NCI-H748 treated with DMSO at 0.1 percent for 48 hours (cell line): ENCODE data around the gene FLAD1.
A peak's percentile ranks its signal among the peaks of the same experiment; 100 is the strongest.
"Not testable (repeated sequence)": the region's sequence is repeated elsewhere in the genome, so short reads cannot be mapped to it uniquely, and the experiment has no call there.

ENCODE experiments used
- DNase-seq: peaks from one replicate; lab custom pipeline; 2025; lab: John Stamatoyannopoulos, UW

FLAD1 gene

DNA sequence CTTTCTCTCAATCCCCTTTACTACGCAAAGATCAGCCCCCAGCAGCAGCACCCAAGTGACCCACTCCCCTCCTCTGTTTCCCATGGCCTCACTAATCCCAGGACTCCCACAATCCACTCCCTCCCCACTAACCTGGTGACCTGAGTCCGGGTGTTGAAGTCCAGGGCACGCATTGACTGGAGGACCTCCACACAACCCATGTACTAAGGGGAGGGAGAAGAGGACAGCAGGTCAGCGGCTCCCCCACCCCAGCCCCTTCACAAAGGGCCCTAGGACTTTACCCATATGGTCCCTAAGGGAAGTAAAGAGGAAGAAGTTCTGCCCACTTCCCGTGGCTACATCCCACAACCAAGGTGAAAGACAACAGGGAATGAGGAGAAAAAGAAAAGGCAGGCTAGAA is 13.9 kb upstream of the FLAD1 start:
- DNase-seq = no peak

DNA sequence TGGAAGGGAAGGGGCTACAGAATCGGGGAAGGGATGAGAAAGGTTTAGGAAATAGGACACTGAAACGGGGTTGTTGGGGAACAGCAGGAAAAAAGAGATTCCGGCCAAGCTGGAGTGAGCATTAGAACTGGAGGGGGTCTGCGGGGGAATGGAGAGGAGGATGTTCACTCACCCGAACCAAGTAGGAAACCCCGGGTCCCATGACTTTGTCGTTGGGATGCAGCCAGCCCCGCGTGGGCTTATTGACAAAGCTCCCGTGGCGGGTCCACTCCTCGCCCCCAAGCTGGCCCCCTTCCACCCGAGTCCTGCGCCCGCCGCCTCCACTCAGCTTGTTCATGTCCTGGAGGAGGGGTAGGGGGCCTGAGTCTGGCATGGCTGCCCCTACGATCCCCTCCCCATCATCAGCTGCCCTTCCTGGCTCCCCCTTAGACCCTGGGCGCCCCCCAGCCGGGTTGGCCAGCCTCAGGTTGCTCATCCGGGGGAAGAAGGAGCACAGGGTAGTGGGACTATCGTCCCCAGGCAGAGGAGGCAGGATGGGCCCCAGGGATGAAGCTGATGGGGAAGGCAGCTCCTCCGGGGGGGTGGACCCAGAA is 13.2 kb upstream of the FLAD1 start:
- DNase-seq = no peak

DNA sequence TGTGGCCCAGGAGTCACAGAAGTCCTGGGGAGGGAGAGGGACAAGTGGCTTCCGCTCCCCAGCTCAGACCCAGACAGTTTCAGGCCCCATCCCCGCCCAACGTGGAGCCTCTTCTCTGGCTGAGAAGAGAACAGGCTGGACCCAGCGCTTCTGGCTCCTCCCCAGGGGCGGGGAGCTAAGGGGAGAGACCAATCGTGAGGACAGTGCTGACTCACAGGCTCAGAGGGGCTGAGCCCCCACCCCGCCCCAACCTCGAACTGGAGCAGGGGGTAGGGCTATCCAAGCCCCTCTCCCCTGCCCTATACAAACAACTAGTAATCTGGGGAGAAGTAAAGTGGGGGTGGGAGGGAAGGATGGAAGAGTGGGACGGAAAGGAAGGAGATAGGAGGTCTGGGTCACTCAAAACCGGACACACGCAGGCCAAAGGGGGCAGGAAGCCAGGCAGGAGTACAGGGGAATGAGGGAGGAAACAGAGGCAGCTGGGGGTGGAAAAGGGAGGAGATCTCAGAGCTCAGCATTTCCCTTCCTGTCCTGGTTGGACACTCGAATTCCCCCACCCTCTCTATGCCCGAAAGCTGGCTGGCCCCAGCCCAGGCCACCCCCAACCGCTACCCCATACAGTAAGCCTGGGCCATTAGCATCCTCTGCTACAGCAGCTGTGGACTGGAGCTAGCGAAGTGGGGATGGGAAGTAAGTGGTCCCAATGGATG is 12.4 kb upstream of the FLAD1 start, which contains the start of gene SHC1:
SHC1 (minus strand) TSS at position 117 of the 710 bp plus-strand sequence. CDS start 221 bp downstream, outside the sequence.
- no peak for DNase-seq

DNA sequence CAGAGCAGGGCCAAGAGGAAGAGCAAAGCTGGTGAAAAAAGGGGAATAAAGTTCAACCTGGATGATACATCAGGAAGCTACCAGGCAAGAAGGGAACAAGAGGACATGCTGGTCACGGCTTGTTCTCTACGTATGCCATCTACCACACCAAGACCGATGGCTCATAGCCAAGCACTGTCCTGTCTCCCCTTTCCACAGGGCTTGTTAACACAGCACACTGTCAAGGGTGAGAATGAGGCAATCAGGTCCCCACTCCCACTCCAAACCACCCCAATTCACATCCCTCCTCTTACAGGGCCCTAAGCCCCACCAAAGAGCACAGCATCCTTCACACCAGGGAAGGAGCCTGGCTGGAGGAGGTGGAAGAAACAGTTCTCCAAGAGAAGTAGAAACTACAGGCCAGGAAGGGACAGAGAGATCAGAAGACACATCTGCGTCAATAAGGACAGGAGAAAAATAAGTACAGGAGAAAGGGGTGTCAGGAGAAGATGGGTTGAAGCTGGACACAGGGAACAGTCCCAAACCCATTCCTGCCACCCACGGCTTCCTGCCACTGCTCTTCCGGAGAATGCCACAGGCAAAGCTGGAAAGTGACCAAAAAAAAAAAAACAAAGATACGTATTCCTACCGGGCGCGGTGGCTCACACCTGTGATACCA is 11.7 kb upstream of the FLAD1 start:
- no peak for DNase-seq

DNA sequence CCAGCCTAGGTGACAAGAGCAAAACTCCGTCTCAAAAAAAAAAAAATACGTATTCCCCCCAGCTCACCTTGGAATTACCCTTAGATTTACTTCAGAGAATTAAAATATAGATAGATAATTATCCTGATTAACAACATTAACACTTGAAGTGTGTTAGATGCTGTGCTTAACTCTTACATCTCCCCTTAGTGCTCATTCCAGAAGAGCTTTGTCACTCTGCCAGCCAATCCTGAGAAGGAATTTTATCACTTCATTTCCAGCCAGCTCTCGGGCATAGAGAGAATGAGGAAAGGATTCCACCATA is 11.0 kb upstream of the FLAD1 start:
- no peak for DNase-seq

DNA sequence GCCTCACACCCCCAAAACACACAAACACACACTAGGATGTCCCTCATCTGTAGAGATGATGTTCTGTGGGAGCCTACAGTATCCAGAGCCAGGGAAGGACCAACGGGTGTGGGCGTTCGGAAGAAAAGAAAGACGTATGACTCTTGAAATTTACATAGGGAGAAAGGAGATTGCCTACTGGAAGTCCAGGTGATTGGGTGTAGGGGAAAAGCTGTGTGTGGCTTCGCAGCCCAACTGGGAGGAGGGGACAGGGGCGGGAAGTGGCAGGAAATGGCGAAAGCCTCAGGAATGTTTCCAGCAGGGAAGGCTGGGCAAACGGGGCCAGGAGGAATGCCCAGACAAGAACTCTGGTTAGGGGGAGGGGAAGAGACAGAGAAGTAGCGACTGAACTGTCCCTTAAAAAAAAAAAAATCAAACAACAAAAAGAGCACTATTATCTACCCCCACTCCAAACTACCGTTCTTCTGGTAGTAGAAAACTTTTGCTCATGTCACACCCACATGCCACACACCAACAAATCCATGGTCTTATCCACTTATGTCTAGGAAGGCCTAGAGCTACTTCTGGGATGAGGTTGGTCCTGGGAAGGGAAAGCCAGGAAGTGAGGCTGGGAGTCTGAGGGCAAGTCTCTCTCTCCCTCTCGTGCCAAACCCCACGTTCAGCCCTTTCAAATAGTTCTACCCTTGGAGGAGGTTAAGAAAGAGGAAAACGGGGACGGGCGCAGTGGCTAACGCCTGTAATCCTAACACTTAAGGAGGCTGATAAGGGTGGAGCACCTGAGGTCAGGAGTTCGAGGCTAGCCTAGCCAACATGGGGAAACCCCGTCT is 10.4 kb upstream of the FLAD1 start:
- no peak for DNase-seq

DNA sequence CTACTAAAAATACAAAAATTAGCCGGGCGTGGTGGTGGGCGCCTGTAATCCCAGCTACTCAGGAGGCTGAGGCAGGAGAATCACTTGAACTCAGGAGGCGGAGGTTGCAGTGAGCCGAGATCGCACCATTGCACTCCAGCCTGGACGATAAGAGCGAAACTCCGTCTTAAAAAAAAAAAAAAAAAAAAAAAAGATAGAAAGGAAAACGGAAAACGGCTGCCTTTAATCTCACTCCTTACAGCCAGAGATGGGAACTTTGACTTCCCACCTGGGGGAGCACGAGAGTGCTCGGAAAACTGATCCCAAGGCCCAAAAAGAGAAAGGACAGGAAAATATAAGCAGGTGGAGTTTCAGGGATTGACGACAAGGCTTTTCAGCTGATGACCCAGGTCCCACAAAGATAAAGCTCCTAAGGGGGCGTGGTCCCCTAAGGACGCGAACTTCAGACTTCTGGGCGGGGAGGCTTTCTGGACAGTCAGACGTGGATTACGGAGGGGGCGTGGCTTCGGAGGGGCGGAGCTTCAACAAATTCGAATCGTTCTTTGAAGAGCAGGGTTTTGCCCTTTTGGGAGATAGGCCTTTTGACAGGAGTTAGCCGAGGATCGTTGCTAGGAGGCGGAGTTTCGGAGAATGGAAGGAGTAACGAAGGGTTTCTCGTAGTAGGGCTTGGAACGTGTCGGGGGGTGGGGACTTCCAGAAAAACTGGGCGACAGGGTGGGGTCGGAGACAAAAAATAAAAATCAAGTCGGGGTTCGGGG is 9.6 kb upstream of the FLAD1 start:
- peak; percentile 90 for DNase-seq

DNA sequence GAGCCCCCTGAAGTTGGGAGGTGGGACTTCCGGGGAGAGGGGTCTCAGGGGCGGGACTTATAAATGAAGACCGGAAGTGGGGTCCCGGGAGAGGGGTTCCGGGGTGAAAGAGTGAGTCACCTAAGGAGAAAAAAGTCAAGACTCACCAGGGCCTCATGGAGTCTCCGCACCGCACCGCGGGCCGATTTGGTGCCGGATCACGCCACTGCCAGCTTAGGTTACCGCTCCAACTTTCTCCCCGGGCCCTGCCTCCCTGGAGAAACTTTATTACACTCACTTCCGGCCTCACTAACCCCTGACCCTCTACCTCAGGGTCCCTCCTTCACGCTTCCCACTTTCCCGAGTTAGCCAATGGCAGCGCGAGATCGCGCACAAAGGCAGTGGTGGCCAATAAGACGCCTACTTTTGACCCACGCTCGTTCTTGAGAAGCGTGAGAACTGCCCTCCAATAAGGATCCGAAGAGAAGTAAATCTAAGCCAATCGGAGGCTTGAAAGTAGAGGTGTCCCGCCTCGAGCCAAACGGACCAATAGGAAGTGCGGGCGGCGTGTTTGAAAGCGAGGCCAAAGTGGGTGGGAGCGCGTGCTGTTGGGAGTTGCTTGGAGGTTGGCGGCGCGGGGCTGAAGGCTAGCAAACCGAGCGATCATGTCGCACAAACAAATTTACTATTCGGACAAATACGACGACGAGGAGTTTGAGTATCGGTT is 8.9 kb upstream of the FLAD1 start, which contains the start of gene CKS1B:
CKS1B (plus strand) TSS at position 580 of the 706 bp plus-strand sequence; CDS start at position 645, 65 bp downstream.
- DNase-seq = peak; percentile 99

DNA sequence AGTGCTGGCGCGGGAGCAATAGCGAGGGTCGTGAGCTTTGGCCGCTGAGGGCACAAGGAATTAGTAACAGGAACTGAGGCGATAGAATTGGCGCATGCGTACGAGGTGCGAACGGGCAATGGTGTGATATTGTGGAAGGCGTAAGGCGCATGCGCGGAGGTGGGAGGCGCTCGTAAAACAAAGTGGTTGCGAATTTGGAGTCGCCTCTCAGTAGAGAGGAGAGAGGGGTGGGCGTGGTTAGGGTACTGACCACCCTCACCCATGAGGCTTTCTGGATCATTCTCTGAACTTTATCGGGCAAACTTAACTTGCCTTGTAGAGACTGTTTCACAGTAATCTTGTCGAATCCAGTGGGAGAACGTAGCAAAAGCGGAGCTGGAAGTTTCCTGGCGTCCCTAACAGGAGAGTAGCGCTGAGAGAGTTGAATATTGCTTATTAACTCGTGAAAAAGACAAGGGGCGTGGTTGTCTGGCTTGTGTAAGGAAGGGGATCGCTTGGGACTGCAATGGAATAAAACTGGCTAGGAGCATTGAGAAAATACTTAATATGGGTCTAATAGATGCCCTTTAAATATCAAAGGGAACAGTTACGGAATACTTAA is 8.2 kb upstream of the FLAD1 start:
- DNase-seq = peak; percentile 97

DNA sequence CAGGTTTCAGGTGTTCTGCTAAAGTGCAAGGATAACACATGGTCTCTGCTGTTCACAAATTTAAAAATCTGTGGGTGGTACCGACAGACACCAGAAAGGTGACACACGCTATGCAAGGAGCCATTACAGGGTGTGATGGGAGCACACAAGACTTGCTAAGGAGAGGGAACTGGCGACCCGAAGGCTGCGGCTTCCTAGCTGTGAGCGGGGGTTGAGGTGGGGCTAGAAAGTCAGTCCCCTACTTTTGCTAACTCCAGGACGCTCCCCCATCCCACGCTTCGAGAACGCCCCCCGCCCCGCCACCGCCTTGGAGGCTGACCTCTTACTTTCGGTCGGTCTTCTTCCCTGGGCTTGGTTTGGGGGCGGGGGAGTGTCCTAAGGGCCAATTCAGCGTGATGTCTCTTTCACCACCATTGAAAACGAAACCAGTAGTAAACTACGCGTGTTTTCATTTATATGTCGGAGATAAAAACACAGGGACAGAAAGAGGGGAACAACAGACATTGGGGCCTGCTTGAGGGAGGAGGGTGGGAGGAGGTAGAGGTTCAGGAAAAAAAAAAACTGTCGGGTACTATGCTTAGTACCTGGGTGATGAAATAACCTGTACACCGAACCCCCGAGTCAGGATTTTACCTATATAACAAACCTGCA is 7.6 kb upstream of the FLAD1 start:
- DNase-seq = no peak

DNA sequence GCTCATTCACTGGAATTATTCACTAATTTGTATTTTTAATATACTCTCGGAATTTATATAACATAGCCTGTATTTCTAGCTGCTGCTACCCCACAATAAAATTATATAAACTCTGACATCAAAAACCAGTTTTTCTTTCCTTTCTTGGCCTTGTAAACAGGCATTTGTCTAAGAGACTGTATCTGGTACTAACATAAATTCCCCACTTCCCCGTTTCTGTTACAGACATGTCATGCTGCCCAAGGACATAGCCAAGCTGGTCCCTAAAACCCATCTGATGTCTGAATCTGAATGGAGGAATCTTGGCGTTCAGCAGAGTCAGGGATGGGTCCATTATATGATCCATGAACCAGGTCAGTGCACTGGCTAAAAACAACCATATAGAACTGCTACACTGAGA is 5.4 kb upstream of the FLAD1 start:
- not testable (repeated sequence) for DNase-seq

DNA sequence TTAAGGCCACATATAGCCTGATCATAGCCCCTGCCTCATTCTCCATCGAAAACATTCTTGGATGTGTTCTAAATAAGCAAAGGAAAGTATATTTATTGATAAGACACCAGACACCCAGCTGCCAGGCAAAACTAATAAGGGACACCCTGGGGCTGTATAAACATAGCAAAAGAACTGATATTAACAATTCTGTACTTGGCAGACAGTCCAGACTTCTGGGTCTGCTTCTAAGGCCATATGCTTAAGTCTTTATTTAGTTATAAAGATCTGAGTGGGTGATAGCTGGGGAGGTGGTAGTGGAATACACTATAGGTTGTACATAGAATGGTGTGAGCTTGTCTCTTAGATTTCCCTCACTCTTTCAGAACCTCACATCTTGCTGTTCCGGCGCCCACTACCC is 4.8 kb upstream of the FLAD1 start:
- no peak for DNase-seq

DNA sequence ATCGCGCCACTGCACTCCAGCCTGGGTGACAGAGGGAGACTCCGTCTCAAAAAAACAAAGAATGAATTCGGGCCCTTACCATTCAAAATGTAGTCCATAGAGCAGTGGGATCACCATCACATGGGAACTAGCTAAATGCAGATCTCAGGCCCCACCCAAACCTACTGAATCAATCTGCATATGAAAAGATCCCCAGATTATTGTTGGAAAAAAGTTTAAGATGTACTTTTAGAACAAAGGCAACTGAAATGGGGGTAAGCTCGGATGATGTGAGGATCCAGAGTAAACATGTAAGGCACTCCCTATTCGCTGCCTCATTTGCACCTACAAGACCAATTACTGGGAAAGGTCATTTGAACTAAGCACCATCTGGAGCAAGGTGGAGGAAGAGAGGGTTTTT is 803 bp upstream of the FLAD1 start:
- DNase-seq = no peak

DNA sequence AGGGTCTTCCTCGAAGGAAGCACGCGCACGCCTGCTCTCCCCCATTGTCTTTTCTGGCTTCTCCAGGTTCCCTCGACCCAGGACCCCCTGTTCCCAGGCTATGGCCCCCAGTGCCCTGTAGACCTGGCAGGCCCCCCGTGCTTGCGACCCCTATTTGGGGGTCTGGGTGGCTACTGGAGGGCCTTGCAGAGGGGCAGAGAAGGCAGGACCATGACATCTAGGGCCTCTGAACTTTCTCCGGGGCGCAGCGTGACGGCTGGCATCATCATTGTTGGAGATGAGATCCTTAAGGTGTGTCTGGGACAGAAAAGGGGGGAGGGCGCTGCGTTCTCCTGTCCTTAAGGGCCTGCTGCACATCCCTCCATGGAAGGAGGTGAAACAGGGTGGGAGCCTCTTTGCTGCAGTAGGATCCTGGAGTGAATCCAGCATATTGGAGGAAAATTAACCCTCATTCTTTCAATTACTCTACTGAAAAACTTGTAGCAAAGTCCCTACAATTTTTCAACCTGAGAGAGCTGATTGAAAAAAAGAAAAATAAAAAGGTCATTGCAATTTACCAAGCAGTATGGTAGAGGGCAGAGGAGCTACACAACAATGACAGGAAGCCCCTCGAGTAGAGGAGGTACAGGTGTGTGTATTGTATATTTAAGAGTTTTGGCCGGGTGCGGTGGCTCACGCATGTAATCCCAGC is 777 bp downstream of the FLAD1 start:
- DNase-seq = no peak

DNA sequence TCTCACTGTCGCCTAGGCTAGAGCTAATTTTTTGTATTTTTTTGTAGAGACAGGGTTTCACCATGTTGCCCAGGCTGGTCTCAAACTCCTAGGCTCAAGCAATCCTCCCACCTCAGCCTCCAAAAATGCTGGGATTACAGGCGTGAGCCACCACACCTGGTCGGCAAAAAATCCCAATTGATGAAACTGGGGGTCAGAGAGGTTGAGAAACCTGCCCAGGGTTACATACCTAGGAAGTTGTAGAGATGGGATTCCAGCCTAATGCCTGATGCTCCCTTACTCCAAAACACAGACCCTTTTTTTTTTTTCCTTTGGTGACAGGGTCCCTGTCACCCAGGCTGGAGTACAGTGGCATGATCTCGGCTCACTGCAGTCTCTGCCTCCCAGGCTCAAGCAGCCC is 3.6 kb downstream of the FLAD1 start:
- not testable (repeated sequence) for DNase-seq

DNA sequence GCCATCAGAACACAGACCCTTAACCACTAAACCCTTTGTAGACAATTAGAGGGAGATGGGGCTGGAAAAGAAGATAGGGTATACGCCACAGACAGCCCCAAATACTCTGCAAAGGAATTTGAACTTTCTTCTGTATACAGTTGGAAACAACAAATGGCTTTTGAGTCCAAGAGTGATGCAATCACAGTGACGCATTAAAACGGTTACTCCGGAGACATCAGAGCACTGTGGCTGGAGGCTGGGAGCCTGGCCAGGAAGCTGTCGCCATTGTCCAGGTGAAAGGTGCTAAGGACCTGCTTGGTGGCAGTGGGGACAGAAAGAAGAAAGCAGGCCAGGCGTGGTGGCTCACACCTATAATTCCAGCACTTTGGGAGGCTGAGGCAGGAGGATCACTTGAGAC is 4.2 kb downstream of the FLAD1 start:
- DNase-seq = no peak

DNA sequence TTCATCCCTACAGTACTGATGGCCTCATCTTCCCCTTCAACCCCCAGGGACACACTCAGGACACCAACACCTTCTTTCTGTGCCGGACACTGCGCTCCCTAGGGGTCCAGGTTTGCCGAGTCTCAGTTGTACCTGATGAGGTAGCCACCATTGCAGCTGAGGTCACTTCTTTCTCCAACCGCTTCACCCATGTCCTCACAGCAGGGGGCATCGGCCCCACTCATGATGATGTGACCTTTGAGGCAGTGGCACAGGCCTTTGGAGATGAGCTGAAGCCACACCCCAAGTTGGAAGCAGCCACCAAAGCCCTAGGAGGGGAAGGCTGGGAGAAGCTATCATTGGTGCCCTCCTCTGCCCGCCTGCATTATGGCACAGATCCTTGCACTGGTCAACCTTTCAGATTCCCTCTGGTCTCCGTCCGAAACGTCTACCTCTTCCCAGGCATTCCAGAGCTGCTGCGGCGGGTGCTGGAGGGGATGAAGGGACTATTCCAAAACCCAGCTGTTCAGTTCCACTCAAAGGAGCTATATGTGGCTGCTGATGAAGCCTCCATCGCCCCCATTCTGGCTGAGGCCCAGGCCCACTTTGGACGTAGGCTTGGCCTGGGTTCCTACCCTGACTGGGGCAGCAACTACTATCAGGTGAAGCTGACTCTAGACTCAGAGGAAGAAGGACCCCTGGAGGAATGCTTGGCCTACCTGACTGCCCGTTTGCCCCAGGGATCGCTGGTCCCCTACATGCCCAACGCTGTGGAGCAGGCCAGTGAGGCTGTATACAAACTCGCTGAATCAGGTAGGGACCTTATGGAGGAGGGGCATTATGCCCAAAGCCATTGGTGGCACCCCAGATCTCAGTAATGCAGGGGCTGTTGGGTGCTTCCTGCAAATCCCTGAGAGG is 5.2 kb downstream of the FLAD1 start:
- DNase-seq = no peak

DNA sequence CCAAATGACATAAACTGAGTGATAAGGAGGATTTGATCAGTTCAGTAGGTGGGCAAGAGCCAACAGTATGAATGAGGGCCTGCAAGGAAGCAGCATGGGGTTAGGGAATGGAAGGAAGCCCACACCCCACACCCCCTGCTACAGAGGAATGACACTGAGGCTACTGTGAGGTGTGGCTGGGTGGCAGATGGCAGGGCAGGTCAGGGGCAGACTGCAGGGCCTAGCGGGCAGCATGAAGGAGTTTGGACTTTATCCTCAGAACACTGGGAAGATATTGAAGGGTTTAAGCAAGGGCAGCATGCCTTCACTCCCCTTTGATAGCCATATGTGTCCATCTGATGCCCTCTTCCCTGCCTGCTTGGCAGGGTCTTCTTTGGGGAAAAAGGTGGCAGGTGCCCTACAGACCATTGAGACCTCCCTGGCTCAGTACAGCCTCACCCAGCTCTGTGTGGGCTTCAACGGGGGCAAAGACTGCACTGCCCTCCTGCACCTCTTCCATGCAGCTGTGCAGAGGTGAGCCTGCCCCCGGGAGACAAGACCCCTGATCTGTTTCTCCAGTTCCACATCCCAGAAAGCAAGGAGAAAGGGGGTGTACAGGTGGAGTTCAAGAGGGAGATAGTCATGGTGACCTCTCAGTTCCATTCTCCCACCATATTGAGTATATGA is 6.2 kb downstream of the FLAD1 start:
- no peak for DNase-seq
